K562 (cell line): ENCODE results near the gene RCC1. TPM values are rescaled to one million over a fixed set of nuclear protein-coding genes. Genes with fewer than 3 reads are reported as not detected.

Source experiments
- ATAC-seq: fragments of 200-7000 bp; cut with Tn5 transposase; 3 replicates; pipeline ENCODE4 v1.9.1; 2020; ENCODE audit warnings: moderate library complexity
- BruUV-seq: library from RNA; stranded (reverse); fragments of 400-500 nt; replicated peaks from 2 replicates; lab custom pipeline; 2021; lab: Mats Ljungman, UMichigan
- CTCF ChIA-PET: fragments of 300-600 bp; formaldehyde crosslinking; extraction: SDS; loops from one replicate; lab custom pipeline; 2021; ENCODE audit warnings: low intra/inter-chr PET ratio; lab: Yijun Ruan, JAX
- POLR2A ChIA-PET: fragments of 300-600, 350-650 bp; sonication (Branson Sonifier 250); formaldehyde crosslinking; extraction: SDS; loops from one replicate; lab custom pipeline; 2021; ENCODE audit warnings: antibody characterized with exemption, inconsistent platforms; lab: Yijun Ruan, JAX
- DNase-seq, 4 experiments: peaks; one replicate each; pipeline versions ENCODE4 v3.0.0 to v3.0.0-alpha.2; 2011 to 2018; ENCODE audit warnings: low spot score in 3 of 4, mixed read lengths in 3 of 4; ENCODE audit errors: extremely low read depth in 1 of 4
- FAIRE-seq: peaks from 2 replicates; lab custom pipeline; 2011; peaks lifted over from hg19 to GRCh38; lab: Jason Lieb, UNC
- H2AFZ ChIP-seq: 2 replicates; pipeline ENCODE4 v1.6.0; 2011; ENCODE audit warnings: low read depth, low read length, control low read depth, inconsistent platforms
- H3K27ac ChIP-seq: fragments of 200-600 bp; 3 replicates; pipeline ENCODE4 v1.8.0; 2011; ENCODE audit warnings: low read depth, mild to moderate bottlenecking, control low read depth, inconsistent platforms, low read length, moderate library complexity, mixed read lengths; ENCODE audit errors: extremely low read depth
- H3K27me3 ChIP-seq, 2 experiments: fragments of 300-600 bp in 1 of 2; 2 replicates in 1 of 2; 3 replicates in 1 of 2; pipeline versions ENCODE4 v1.6.0 to v1.8.0; 2011; ENCODE audit warnings: inconsistent platforms in 2 of 2, low read length in 2 of 2, mild to moderate bottlenecking in 1 of 2, mixed read lengths in 1 of 2, moderate library complexity in 1 of 2; ENCODE audit not compliant: control insufficient read depth in 2 of 2, insufficient read depth in 2 of 2
- H3K36me3 ChIP-seq: fragments of 300-600 bp; 3 replicates; pipeline ENCODE4 v1.8.0; 2011; ENCODE audit warnings: mild to moderate bottlenecking, low read length, inconsistent platforms; ENCODE audit not compliant: control insufficient read depth, insufficient read depth
- H3K4me1 ChIP-seq, 2 experiments: fragments of 200-600 bp in 1 of 2; replicated peaks in 1 of 2; 2 replicates in 1 of 2; 3 replicates in 1 of 2; pipeline versions ENCODE4 v1.5.1 to v1.8.0; 2011; ENCODE audit warnings: inconsistent platforms in 2 of 2, low read length in 2 of 2, mild to moderate bottlenecking in 1 of 2, mixed read lengths in 1 of 2, moderate library complexity in 1 of 2; ENCODE audit not compliant: control insufficient read depth in 2 of 2, insufficient read depth in 2 of 2
- H3K4me2 ChIP-seq: 2 replicates; pipeline ENCODE4 v1.6.1; 2011; ENCODE audit warnings: low read length, control low read depth, inconsistent platforms, mixed read lengths; ENCODE audit not compliant: insufficient read depth
- H3K4me3 ChIP-seq: fragments of 200-600 bp; sonication (generic), shearing (Covaris generic); 2 replicates; pipeline ENCODE4 v1.5.1; 2016; ENCODE audit warnings: control low read depth, inconsistent platforms
- H3K79me2 ChIP-seq: fragments of 200-600 bp; 3 replicates; pipeline ENCODE4 v1.8.0; 2011; ENCODE audit warnings: low read length, inconsistent platforms; ENCODE audit not compliant: control insufficient read depth, insufficient read depth
- H3K9ac ChIP-seq, 2 experiments: 2 replicates each; pipeline versions ENCODE4 v1.6.0 to v1.6.1; 2011; ENCODE audit warnings: low read depth in 2 of 2, low read length in 2 of 2, control low read depth in 1 of 2, inconsistent platforms in 1 of 2, mild to moderate bottlenecking in 1 of 2, mixed read lengths in 1 of 2; ENCODE audit not compliant: insufficient read depth in 1 of 2
- H3K9me1 ChIP-seq: one replicate; pipeline ENCODE4 v1.6.0; 2011; ENCODE audit warnings: inconsistent platforms, mild to moderate bottlenecking, low read length, moderate library complexity; ENCODE audit not compliant: control insufficient read depth, insufficient read depth
- H3K9me3 ChIP-seq: replicated peaks from 2 replicates; pipeline ENCODE4 v1.5.1; 2011; ENCODE audit warnings: low read depth, low read length, inconsistent platforms; ENCODE audit not compliant: control insufficient read depth, insufficient read depth
- H4K20me1 ChIP-seq: replicated peaks from 2 replicates; pipeline ENCODE4 v1.6.1; 2011; ENCODE audit warnings: low read length, inconsistent platforms, mixed read lengths; ENCODE audit not compliant: control insufficient read depth, insufficient read depth
- CBX2 ChIP-seq: fragments of 200-600 bp; sonication (generic); IDR thresholded peaks from one replicate; pipeline ENCODE4 v1.6.1; 2012; ENCODE audit warnings: mild to moderate bottlenecking, low read length, inconsistent platforms; ENCODE audit not compliant: insufficient read depth, poor library complexity, severe bottlenecking
- CREB1 ChIP-seq, 2 experiments: sonication (generic) in 1 of 2; formaldehyde crosslinking in 1 of 2; IDR thresholded peaks; 2 replicates each; pipeline versions ENCODE4 v1.6.1 to v1.8.0; 2012 to 2022; ENCODE audit warnings: inconsistent platforms in 1 of 2, mild to moderate bottlenecking in 1 of 2, missing genetic modification reagents in 1 of 2, moderate library complexity in 1 of 2
- ELF2 ChIP-seq: fragments of 250-450 bp; sonication (Bioruptor Pico); IDR thresholded peaks from 2 replicates; pipeline ENCODE4 v1.5.0; 2021; ENCODE audit warnings: mild to moderate bottlenecking
- ETV6 ChIP-seq, 3 experiments: fragments of 150-350 bp in 1 of 3; sonication (generic) in 1 of 3; formaldehyde crosslinking in 1 of 3; IDR thresholded peaks; 2 replicates each; pipeline versions ENCODE4 v1.6.1 to v1.8.0; 2014 to 2022; ENCODE audit warnings: borderline replicate concordance in 2 of 3, low read depth in 2 of 3, antibody characterized with exemption in 1 of 3, low read length in 1 of 3, mild to moderate bottlenecking in 1 of 3, missing genetic modification reagents in 1 of 3
- GATA2 ChIP-seq: sonication (generic); formaldehyde crosslinking; IDR thresholded peaks from 2 replicates; pipeline ENCODE4 v1.4.0; 2020; ENCODE audit warnings: mild to moderate bottlenecking, missing genetic modification reagents
- POLR2G ChIP-seq: fragments of 200-400 bp; formaldehyde crosslinking; IDR thresholded peaks from 2 replicates; pipeline ENCODE4 v1.6.1; 2017; ENCODE audit warnings: low read depth, mild to moderate bottlenecking, antibody characterized with exemption, low read length, moderate library complexity
- RBBP5 ChIP-seq: fragments of 200-600 bp; sonication (generic); IDR thresholded peaks from 2 replicates; pipeline ENCODE4 v1.6.1; 2012; ENCODE audit warnings: borderline replicate concordance, mild to moderate bottlenecking, low read length, control low read depth, inconsistent platforms; ENCODE audit not compliant: insufficient read depth, poor library complexity, severe bottlenecking
- STAT5A ChIP-seq: IDR thresholded peaks from 2 replicates; pipeline ENCODE4 v1.6.1; 2012; ENCODE audit warnings: low read length, inconsistent platforms, borderline replicate concordance
- ZNF282 ChIP-seq: sonication (generic); formaldehyde crosslinking; IDR thresholded peaks from 2 replicates; pipeline ENCODE4 v1.8.1; 2023; ENCODE audit warnings: missing genetic modification reagents
- ZNF77 ChIP-seq: fragments of 250-450 bp; sonication (Bioruptor Pico); IDR thresholded peaks from 2 replicates; pipeline ENCODE4 v1.5.0; 2020
- WGBS: fragments of 100-300 bp; shearing (Covaris generic); methylation state at CpG from one replicate; pipeline ENCODE4 v1.1.6; 2016; ENCODE audit warnings: low coverage, mixed read lengths; ENCODE audit not compliant: insufficient coverage; ENCODE audit errors: missing lambda C conversion rate; 5-methylcytosine and 5-hydroxymethylcytosine counted together
- in situ Hi-C: fragments of 300-500 bp; cut with MboI; formaldehyde crosslinking; loops from 4 replicates; pipeline ENCODE4 v1.15.0; 2018; ENCODE audit warnings: inconsistent platforms, mixed read lengths
- intact Hi-C: fragments of 100-400 bp; cut with micrococcal nuclease; formaldehyde crosslinking; loops from 2 replicates; pipeline ENCODE4 v1.14.2; 2022
- polyA plus RNA-seq, 8 experiments: library from polyadenylated mRNA; depleted of rRNA in 4 of 8; stranded (reverse) in 5 of 8; unstranded in 3 of 8; fragments of >200 nt; fragmentation: Nextera tagmentation in 2 of 8; fragmentation: Illumina TruSeq in 1 of 8; extraction: Ambion mirVana in 2 of 8; extraction: Trizol in 1 of 8; gene quantifications; 2 replicates each; pipeline versions ENCODE4 v1.2.1 to v1.2.3, GENCODE V29; 2011 to 2014; ENCODE audit warnings: inconsistent platforms in 1 of 8, missing spikeins in 1 of 8
- total RNA-seq, 7 experiments: library from RNA; depleted of rRNA in 6 of 7; stranded (reverse); fragments of >200 nt in 6 of 7; fragmentation: Illumina TruSeq in 2 of 7; extraction: Trizol in 2 of 7; gene quantifications; 2 replicates each; pipeline versions ENCODE4 v1.2.1 to v1.2.3, GENCODE V29; 2011 to 2021; ENCODE audit warnings: low replicate concordance in 1 of 7
- TF ChIP-seq, protein P1 (sequence below): fragments of 450-650 bp; formaldehyde crosslinking; IDR thresholded peaks from 2 replicates; pipeline ENCODE4 v1.4.0; 2020; ENCODE audit warnings: mild to moderate bottlenecking
- TF ChIP-seq, protein P2 (sequence below): fragments of 250-450 bp; sonication (Bioruptor Pico); IDR thresholded peaks from 2 replicates; pipeline ENCODE4 v1.8.0; 2021; ENCODE audit warnings: moderate library complexity, mild to moderate bottlenecking, inconsistent platforms
- TF ChIP-seq, protein P3 (sequence below): fragments of 250-450 bp; sonication (Bioruptor Pico); IDR thresholded peaks from 2 replicates; pipeline ENCODE4 v1.4.0; 2020; ENCODE audit warnings: mild to moderate bottlenecking, moderate library complexity
- TF ChIP-seq, protein P4 (sequence below): sonication (generic); formaldehyde crosslinking; IDR thresholded peaks from 2 replicates; pipeline ENCODE4 v1.8.0; 2022; ENCODE audit warnings: missing genetic modification reagents, mild to moderate bottlenecking, moderate library complexity, borderline replicate concordance

The RCC1 gene
- total and polyA plus RNA-seq, 9 of the 15 experiments (the other 6 are each of a cell fraction or from before 2014, with no cell fraction given): 16.4 to 202 (median 107) TPM

DNA sequence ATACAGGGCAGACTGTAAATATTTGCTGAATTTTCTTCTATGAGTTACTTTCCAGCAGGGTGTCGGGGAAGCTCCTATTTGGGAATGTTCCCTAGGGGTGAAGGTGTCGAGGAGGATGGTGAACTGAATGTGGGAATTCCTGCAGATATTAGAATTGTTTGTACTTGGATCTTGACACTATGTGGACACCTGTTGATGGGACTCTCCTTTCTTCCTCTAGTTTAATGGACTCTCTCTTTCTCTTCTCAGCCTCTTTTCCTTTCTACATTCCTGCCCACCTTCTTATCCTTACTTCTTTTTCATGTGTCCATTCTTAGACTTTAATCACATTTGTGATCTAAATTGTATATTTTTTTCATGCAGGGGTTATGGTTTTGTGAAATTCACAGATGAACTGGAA, 61.1 kb downstream of the RCC1 start:
- no TSS peak for BruUV-seq
- DNase-seq (no peak), FAIRE-seq (no peak), ATAC-seq (no peak)
- Histone ChIP-seq H3K9me3 (no peaks in the 10 kb centered on the region), H3K4me1 (no peaks in the 10 kb centered on the region), H3K27ac (no peak overlapping the region), H3K79me2 (no peaks in the 10 kb centered on the region), H4K20me1 (no peaks in the 10 kb centered on the region), H3K9me1 (no peaks in the 10 kb centered on the region), H3K36me3 (peaks cover 71% of the 10 kb centered on the region; the same call in 2 of the 3 replicates), H2AFZ (no peak overlapping the region), H3K4me3 (no peak overlapping the region), H3K4me2 (no peak overlapping the region), H3K9ac (no peak overlapping the region), H3K27me3 (no peaks in the 10 kb centered on the region)
- intact Hi-C loops (no loop called here), in situ Hi-C loops (no loop called here)
- CTCF ChIA-PET: no interaction called here
- WGBS: 89% methylated on average over 2 of the region's 2 CpGs
- POLR2A ChIA-PET: interaction anchor here (0.6 to 11.0 kb wide), 6 partner anchors 12 to 1010 kb away, joined by 3 to 157 read pairs (median 4); partner anchors contain the start of genes RNU11 and TRNAU1AP
- TF ChIP-seq POLR2G: no peak
- TF ChIP-seq CBX2: no peak
- TF ChIP-seq ZNF282: no peak
- TF ChIP-seq CREB1 (IDR thresholded peaks at IDR 0.05): no peak
- TF ChIP-seq CREB1 (CRISPR knock-in tag; IDR thresholded peaks at IDR 0.05): no peak
- no peak for TF ChIP-seq ELF2 (CRISPR knock-in tag)
- TF ChIP-seq, protein P1, sequence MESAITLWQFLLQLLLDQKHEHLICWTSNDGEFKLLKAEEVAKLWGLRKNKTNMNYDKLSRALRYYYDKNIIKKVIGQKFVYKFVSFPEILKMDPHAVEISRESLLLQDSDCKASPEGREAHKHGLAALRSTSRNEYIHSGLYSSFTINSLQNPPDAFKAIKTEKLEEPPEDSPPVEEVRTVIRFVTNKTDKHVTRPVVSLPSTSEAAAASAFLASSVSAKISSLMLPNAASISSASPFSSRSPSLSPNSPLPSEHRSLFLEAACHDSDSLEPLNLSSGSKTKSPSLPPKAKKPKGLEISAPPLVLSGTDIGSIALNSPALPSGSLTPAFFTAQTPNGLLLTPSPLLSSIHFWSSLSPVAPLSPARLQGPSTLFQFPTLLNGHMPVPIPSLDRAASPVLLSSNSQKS (CRISPR knock-in tag): no peak
- TF ChIP-seq STAT5A: no peak
- TF ChIP-seq RBBP5: no peak
- no peak for TF ChIP-seq ETV6 (IDR thresholded peaks at IDR 0.05; ENCODE audit: borderline replicate concordance in 1 of 2, low read depth in 2 of 2, low read length in 1 of 2)
- TF ChIP-seq ETV6 (CRISPR knock-in tag; IDR thresholded peaks at IDR 0.05; ENCODE audit: borderline replicate concordance): no peak
- TF ChIP-seq, protein P2, sequence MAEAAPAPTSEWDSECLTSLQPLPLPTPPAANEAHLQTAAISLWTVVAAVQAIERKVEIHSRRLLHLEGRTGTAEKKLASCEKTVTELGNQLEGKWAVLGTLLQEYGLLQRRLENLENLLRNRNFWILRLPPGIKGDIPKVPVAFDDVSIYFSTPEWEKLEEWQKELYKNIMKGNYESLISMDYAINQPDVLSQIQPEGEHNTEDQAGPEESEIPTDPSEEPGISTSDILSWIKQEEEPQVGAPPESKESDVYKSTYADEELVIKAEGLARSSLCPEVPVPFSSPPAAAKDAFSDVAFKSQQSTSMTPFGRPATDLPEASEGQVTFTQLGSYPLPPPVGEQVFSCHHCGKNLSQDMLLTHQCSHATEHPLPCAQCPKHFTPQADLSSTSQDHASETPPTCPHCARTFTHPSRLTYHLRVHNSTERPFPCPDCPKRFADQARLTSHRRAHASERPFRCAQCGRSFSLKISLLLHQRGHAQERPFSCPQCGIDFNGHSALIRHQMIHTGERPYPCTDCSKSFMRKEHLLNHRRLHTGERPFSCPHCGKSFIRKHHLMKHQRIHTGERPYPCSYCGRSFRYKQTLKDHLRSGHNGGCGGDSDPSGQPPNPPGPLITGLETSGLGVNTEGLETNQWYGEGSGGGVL: no peak
- TF ChIP-seq, protein P3, sequence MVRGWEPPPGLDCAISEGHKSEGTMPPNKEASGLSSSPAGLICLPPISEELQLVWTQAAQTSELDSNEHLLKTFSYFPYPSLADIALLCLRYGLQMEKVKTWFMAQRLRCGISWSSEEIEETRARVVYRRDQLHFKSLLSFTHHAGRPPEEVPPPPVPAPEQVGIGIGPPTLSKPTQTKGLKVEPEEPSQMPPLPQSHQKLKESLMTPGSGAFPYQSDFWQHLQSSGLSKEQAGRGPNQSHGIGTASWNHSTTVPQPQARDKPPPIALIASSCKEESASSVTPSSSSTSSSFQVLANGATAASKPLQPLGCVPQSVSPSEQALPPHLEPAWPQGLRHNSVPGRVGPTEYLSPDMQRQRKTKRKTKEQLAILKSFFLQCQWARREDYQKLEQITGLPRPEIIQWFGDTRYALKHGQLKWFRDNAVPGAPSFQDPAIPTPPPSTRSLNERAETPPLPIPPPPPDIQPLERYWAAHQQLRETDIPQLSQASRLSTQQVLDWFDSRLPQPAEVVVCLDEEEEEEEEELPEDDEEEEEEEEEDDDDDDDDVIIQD: no peak
- TF ChIP-seq ZNF77 (CRISPR knock-in tag): no peak
- no peak for TF ChIP-seq GATA2 (CRISPR knock-in tag)
- TF ChIP-seq, protein P4, sequence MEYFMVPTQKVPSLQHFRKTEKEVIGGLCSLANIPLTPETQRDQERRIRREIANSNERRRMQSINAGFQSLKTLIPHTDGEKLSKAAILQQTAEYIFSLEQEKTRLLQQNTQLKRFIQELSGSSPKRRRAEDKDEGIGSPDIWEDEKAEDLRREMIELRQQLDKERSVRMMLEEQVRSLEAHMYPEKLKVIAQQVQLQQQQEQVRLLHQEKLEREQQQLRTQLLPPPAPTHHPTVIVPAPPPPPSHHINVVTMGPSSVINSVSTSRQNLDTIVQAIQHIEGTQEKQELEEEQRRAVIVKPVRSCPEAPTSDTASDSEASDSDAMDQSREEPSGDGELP: no peak
